ENCODE data around the gene LRTM2.

- TF ChIP-seq POLR2A (IDR thresholded peaks at IDR 0.05) (no peak), CTCF (IDR thresholded peaks at IDR 0.05) (no peak)
Measured at GRCh38 chr12:1870086-1870485, 49.7 kb downstream of the LRTM2 start.

Data from body of pancreas (tissue), 4 donors.